Breast epithelium (tissue), 3 donors: ENCODE measurements around the gene SNX1.

Experiments used
- CTCF ChIP-seq, 3 donors: fragments of 450-650 bp; IDR thresholded peaks; one replicate each; pipeline ENCODE4 v1.5.1; 2016 to 2017; ENCODE audit warnings: antibody characterized with exemption in 3 of 3, mild to moderate bottlenecking in 3 of 3, moderate library complexity in 3 of 3
- POLR2A ChIP-seq: fragments of 450-650 bp; IDR thresholded peaks from one replicate; pipeline ENCODE4 v1.6.1; 2016; ENCODE audit warnings: antibody characterized with exemption, mild to moderate bottlenecking, moderate library complexity

GRCh38 chr15:64072812-64073211 is 23.0 kb upstream of the SNX1 start:
- TF ChIP-seq POLR2A (no peak), CTCF (IDR thresholded peaks at IDR 0.05) (no peak)
